ENCODE results near the gene PITRM1.

DNA sequence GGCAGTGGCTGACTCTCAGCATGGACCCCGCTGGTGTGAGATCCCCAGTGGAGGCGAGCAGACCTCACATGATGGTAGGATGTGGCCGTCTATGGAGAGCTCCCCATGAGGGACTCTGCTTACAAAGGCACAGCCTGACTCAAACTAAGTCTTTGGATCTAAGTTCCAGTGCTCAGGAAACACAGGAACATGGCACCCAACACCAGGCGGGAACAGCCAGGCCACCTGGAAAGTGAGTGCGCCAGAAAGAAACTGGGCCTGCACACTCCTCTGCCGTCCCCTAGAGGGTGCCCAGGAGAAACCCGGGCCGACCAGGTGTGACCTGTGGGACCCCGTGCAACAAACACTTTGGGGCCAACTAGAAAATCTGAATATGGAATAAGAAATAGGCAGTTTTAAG, 10.0 kb downstream of the PITRM1 start:
- TF ChIP-seq CTCF (IDR thresholded peaks at IDR 0.05; ENCODE audit: borderline replicate concordance, extremely low read depth, low read length, poor library complexity, severe bottlenecking) (peak; percentile 39), EZH2 (IDR thresholded peaks at IDR 0.05; ENCODE audit: borderline replicate concordance, low read depth, low read length, severe bottlenecking) (no peak)

Measured in DND-41 (cell line).